ENCODE data around the gene ZFP69. TPM values are rescaled to one million over a fixed set of nuclear protein-coding genes. Genes with fewer than 3 reads are reported as not detected.

The ZFP69 gene
- total RNA-seq, 6 experiments from 2014 or later, result 0.88 to 2.2 (median 1.5) TPM

DNA sequence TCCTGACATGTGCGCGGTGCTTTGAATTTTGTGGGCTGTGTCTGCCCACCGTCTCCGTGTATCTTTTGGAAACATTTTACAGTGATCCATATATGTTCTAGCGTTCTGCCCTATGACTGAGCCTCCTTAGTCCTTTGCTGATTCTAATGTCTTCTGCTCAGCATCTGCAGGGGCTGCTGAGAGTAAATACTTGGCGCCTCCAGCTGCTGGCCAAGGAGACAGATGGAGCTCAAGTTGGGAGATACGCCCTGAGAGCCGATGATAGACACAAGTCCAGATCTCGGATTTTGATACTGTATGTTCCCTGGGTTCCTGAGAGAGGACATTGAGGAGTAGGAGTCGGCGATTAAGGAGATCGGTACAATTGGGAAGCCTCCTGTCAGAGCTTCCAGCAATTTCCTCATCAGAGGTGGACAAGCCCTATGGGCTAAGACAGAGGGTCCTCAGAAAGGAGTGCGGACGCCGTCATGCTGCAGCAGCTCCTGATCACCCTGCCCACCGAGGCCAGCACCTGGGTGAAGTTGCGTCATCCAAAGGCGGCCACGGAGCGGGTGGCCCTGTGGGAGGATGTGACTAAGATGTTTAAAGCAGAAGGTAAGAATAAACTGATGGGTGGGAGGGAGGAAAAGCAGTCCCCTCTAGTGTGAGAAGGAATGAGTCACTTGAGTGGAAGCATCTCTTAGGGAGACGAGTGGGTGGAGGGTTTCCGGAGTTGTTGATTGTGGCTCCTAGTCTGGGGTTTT lies 26.4 kb upstream of the ZFP69 start:
- WGBS (ENCODE audit: insufficient coverage, low coverage, low lambda C conversion rate, missing lambda C conversion rate), result 11% methylated on average over 21 of the region's 22 CpGs
- TF ChIP-seq, protein P1, sequence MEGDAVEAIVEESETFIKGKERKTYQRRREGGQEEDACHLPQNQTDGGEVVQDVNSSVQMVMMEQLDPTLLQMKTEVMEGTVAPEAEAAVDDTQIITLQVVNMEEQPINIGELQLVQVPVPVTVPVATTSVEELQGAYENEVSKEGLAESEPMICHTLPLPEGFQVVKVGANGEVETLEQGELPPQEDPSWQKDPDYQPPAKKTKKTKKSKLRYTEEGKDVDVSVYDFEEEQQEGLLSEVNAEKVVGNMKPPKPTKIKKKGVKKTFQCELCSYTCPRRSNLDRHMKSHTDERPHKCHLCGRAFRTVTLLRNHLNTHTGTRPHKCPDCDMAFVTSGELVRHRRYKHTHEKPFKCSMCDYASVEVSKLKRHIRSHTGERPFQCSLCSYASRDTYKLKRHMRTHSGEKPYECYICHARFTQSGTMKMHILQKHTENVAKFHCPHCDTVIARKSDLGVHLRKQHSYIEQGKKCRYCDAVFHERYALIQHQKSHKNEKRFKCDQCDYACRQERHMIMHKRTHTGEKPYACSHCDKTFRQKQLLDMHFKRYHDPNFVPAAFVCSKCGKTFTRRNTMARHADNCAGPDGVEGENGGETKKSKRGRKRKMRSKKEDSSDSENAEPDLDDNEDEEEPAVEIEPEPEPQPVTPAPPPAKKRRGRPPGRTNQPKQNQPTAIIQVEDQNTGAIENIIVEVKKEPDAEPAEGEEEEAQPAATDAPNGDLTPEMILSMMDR (IDR thresholded peaks at IDR 0.05), result no peak
- TF ChIP-seq POLR2A (IDR thresholded peaks at IDR 0.05), result no peak
- H3K4me1 ChIP-seq, result peaks cover 0 to 11% (median 2%) of the 10 kb centered on the region in 4 donors
- peak overlapping the region; percentile 16 to 76 (median 38) for H3K27ac ChIP-seq
- peak in 3 of 4 donors; percentile 13 to 33 (median 31) for ATAC-seq
- no peaks in the 10 kb centered on the region for H3K27me3 ChIP-seq
- peak in 2 of 3 donors; percentile 25 to 62 for DNase-seq
- intact Hi-C loops (cut with DNase I), result no loop called here
- peaks cover 0 to 3% (median under 1%) of the 10 kb centered on the region in 4 donors for H3K9me3 ChIP-seq
- no peaks in the 10 kb centered on the region for H3K36me3 ChIP-seq
- H3K4me3 ChIP-seq, result peak overlapping the region; percentile 58 to 94 (median 81)

DNA sequence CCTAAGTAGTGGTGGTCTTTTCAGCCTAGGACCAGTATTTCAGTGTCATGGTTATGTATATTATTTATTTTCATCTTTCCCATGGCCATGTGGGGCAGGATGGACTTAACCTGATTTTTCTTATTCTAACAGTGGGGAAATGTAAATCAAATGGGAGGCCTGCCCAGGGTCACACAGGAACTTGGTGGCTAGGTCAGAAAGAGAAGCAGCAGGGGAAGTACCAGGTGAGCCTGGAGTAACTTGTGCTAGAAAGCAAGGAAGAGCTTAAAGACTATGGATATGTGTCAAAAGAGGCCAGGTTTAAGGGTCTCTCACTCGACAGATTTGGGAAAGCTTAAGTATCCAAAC lies 25.9 kb upstream of the ZFP69 start:
- intact Hi-C loops (cut with DNase I), result no loop called here
- DNase-seq (no peak), ATAC-seq (no peak)
- TF ChIP-seq, protein P1 (IDR thresholded peaks at IDR 0.05), result no peak
- TF ChIP-seq POLR2A (IDR thresholded peaks at IDR 0.05), result no peak
- peak overlapping the region in 1 of 3 donors; percentile 58 for H3K4me3 ChIP-seq
- no peaks in the 10 kb centered on the region for H3K36me3 ChIP-seq
- H3K27me3 ChIP-seq, result no peaks in the 10 kb centered on the region
- no peak overlapping the region for H3K27ac ChIP-seq
- peaks cover 0 to 11% (median 2%) of the 10 kb centered on the region in 4 donors for H3K4me1 ChIP-seq
- peaks cover 0 to 4% (median under 1%) of the 10 kb centered on the region in 4 donors for H3K9me3 ChIP-seq
- 60% methylated on average over 1 of the region's 1 CpG for WGBS (ENCODE audit: insufficient coverage, low coverage, low lambda C conversion rate, missing lambda C conversion rate)

DNA sequence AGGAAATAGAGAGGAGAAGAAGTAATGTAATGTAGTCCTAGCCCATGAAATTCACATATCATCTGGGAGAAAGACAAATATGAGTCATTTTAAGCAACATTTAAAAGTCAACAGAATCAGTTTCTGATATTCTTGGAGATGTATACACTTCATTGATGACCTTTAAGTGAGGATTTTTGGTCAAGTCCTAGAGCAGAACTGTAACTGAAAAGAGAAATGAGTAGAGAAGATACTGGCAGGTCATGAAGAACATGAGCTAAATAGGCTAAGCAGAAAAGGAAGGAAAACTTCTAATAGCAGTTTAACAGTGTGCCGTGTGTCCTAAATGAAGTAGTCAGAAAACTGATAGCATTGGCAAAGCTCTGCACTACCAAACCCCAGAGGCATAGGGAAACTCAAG lies 22.2 kb upstream of the ZFP69 start:
- Histone ChIP-seq H3K27me3 (no peaks in the 10 kb centered on the region), H3K9me3 (peaks cover 0 to 31% (median 4%) of the 10 kb centered on the region in 4 donors), H3K4me1 (peaks cover 0 to 6% (median 0%) of the 10 kb centered on the region in 4 donors), H3K27ac (no peak overlapping the region), H3K4me3 (no peak overlapping the region), H3K36me3 (peaks cover 0 to 4% (median 0%) of the 10 kb centered on the region in 4 donors)
- TF ChIP-seq, protein P1 (IDR thresholded peaks at IDR 0.05), result no peak
- TF ChIP-seq POLR2A (IDR thresholded peaks at IDR 0.05), result no peak
- ATAC-seq (no peak), DNase-seq (no peak)
- intact Hi-C loops (cut with DNase I), result no loop called here
- WGBS (ENCODE audit: insufficient coverage, low coverage, low lambda C conversion rate, missing lambda C conversion rate), result 100% methylated on average over 1 of the region's 1 CpG

DNA sequence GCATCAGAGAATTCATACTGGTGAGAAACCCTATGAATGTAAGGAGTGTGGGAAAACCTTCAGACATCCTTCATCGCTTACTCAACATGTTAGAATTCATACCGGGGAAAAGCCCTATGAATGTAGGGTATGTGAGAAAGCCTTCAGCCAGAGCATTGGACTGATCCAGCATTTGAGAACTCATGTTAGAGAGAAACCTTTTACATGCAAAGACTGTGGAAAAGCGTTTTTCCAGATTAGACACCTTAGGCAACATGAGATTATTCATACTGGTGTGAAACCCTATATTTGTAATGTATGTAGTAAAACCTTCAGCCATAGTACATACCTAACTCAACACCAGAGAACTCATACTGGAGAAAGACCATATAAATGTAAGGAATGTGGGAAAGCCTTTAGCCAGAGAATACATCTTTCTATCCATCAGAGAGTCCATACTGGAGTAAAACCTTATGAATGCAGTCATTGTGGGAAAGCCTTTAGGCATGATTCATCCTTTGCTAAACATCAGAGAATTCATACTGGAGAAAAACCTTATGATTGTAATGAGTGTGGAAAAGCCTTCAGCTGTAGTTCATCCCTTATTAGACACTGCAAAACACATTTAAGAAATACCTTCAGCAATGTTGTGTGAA lies 14.0 kb upstream of the ZFP69 start:
- Histone ChIP-seq H3K27ac (no peak overlapping the region), H3K4me1 (no peaks in the 10 kb centered on the region), H3K9me3 (peaks cover 0 to 61% (median 28%) of the 10 kb centered on the region in 4 donors), H3K36me3 (peaks cover 0 to 9% (median 0%) of the 10 kb centered on the region in 4 donors), H3K27me3 (no peaks in the 10 kb centered on the region), H3K4me3 (no peak overlapping the region)
- no peak for ATAC-seq
- WGBS (ENCODE audit: insufficient coverage, low coverage, low lambda C conversion rate, missing lambda C conversion rate), result 90% methylated on average over 3 of the region's 3 CpGs
- no peak for TF ChIP-seq POLR2A (IDR thresholded peaks at IDR 0.05)
- TF ChIP-seq, protein P1 (IDR thresholded peaks at IDR 0.05), result no peak
- no peak for DNase-seq
- intact Hi-C loops (cut with DNase I), result no loop called here

Measured in right lobe of liver (tissue), 6 donors.